Glutamatergic neuron (in vitro differentiated cells): ENCODE results near the gene NDUFV3. TPM values are rescaled to one million over a fixed set of nuclear protein-coding genes. Genes with fewer than 3 reads are reported as not detected.
A peak's percentile ranks its signal among the peaks of the same experiment; 100 is the strongest.
"Not testable (repeated sequence)": the region's sequence is repeated elsewhere in the genome, so short reads cannot be mapped to it uniquely, and the experiment has no call there.

Experiments
- DNase-seq: peaks from one replicate; pipeline ENCODE4 v3.0.0; 2022
- H3K27ac Mint-ChIP-seq: one replicate; pipeline ENCODE4 v1.8.0; 2020; ENCODE audit warnings: mild to moderate bottlenecking, mixed read lengths, inconsistent platforms; ENCODE audit not compliant: unreplicated experiment
- H3K27me3 Mint-ChIP-seq: one replicate; pipeline ENCODE4 v1.8.0; 2020; ENCODE audit warnings: mild to moderate bottlenecking, moderate library complexity, mixed read lengths, inconsistent platforms; ENCODE audit not compliant: unreplicated experiment
- H3K36me3 Mint-ChIP-seq: one replicate; pipeline ENCODE4 v1.8.0; 2020; ENCODE audit warnings: mild to moderate bottlenecking, mixed read lengths, inconsistent platforms; ENCODE audit not compliant: unreplicated experiment
- H3K4me1 Mint-ChIP-seq: one replicate; pipeline ENCODE4 v1.8.0; 2020; ENCODE audit warnings: mild to moderate bottlenecking, low read depth, mixed read lengths, inconsistent platforms; ENCODE audit not compliant: unreplicated experiment
- H3K4me3 Mint-ChIP-seq: one replicate; pipeline ENCODE4 v1.8.0; 2020; ENCODE audit warnings: mild to moderate bottlenecking, mixed read lengths, inconsistent platforms; ENCODE audit not compliant: unreplicated experiment
- H3K9me3 Mint-ChIP-seq: one replicate; pipeline ENCODE4 v1.8.0; 2020; ENCODE audit warnings: mild to moderate bottlenecking, moderate library complexity, mixed read lengths, inconsistent platforms; ENCODE audit not compliant: unreplicated experiment
- total RNA-seq: library from RNA; stranded (reverse); fragmentation: NEBNext Ultra II Directional; extraction: Animal tissue kit (Norgen Biotek cat#: 25700); gene quantifications from one replicate; pipeline ENCODE4 v1.2.1, GENCODE V29; 2021; ENCODE audit not compliant: unreplicated experiment
- TF ChIP-seq, protein P1 (sequence below): fragments of 200-600 bp; sonication (generic); IDR thresholded peaks from one replicate; pipeline ENCODE4 v1.5.0; 2021; ENCODE audit not compliant: partially characterized antibody, unreplicated experiment

The NDUFV3 gene
- total RNA-seq, 1 donor from 2014 or later, result 33.9 TPM

- H3K36me3 Mint-ChIP-seq, result peaks cover 4% of the 10 kb centered on the region
- peak overlapping the region; percentile 97 for H3K27ac Mint-ChIP-seq
- no peak for DNase-seq
- peaks cover 14% of the 10 kb centered on the region for H3K9me3 Mint-ChIP-seq
- TF ChIP-seq, protein P1, sequence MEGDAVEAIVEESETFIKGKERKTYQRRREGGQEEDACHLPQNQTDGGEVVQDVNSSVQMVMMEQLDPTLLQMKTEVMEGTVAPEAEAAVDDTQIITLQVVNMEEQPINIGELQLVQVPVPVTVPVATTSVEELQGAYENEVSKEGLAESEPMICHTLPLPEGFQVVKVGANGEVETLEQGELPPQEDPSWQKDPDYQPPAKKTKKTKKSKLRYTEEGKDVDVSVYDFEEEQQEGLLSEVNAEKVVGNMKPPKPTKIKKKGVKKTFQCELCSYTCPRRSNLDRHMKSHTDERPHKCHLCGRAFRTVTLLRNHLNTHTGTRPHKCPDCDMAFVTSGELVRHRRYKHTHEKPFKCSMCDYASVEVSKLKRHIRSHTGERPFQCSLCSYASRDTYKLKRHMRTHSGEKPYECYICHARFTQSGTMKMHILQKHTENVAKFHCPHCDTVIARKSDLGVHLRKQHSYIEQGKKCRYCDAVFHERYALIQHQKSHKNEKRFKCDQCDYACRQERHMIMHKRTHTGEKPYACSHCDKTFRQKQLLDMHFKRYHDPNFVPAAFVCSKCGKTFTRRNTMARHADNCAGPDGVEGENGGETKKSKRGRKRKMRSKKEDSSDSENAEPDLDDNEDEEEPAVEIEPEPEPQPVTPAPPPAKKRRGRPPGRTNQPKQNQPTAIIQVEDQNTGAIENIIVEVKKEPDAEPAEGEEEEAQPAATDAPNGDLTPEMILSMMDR, result no peak
- H3K27me3 Mint-ChIP-seq, result peaks cover 6% of the 10 kb centered on the region
- H3K4me1 Mint-ChIP-seq, result peaks cover 20% of the 10 kb centered on the region
- H3K4me3 Mint-ChIP-seq, result peak overlapping the region; percentile 46
Measured at GRCh38 chr21:42864815-42865775, 28.0 kb upstream of the NDUFV3 start.

DNA sequence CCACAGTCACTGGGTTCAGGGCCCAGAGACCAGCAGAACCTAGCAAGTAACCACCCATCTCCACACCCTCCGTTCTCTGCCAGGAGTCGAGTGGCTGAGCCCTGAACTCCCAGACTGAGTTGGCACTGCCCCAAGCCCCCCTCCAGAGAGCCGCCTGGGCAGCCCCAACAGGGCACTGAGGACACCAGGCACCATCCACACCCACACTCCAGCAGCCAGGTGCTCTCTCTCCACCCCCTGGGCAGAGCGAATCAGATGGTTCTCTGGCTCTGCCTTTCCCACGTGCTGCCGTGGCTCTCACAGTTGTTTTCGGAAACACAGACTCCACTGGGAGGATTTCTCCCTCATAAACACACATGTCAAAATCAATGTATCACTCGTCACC lies 27.3 kb upstream of the NDUFV3 start:
- Mint-ChIP-seq H3K27me3 (peaks cover 7% of the 10 kb centered on the region), H3K9me3 (peaks cover 13% of the 10 kb centered on the region), H3K36me3 (peaks cover 4% of the 10 kb centered on the region), H3K4me3 (peak overlapping the region; percentile 26), H3K27ac (peak overlapping the region; percentile 97), H3K4me1 (peaks cover 20% of the 10 kb centered on the region)
- DNase-seq, result no peak
- TF ChIP-seq, protein P1, result no peak

DNA sequence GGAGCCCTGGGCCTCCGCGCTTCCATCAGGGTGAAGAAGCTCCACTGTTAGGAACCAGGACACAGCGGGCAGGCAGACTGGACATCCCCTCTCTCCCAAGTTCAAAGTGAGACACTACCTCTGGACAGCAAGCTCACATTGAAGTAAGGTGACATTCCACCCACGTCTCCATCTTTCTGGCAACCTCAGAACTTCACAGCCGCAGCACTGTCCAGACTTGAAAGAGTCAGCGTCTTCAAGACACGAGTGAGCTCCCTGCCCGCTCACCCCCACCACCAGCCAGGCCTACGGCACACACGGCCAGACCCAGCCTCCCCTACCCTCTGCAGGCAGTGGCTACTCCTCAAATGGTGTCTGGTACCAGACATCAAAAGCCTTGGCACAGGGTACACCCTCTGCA lies 24.9 kb upstream of the NDUFV3 start:
- H3K4me3 Mint-ChIP-seq, result no peak overlapping the region
- no peak overlapping the region for H3K27ac Mint-ChIP-seq
- TF ChIP-seq, protein P1, result no peak
- peaks cover 20% of the 10 kb centered on the region for H3K4me1 Mint-ChIP-seq
- DNase-seq, result no peak
- peaks cover under 1% of the 10 kb centered on the region for H3K36me3 Mint-ChIP-seq
- H3K9me3 Mint-ChIP-seq, result peaks cover 14% of the 10 kb centered on the region
- peaks cover 5% of the 10 kb centered on the region for H3K27me3 Mint-ChIP-seq

GRCh38 chr21:42873096-42873495 lies 20.0 kb upstream of the NDUFV3 start:
- no peaks in the 10 kb centered on the region for H3K36me3 Mint-ChIP-seq
- no peak overlapping the region for H3K27ac Mint-ChIP-seq
- H3K4me1 Mint-ChIP-seq, result peaks cover 2% of the 10 kb centered on the region
- no peak overlapping the region for H3K4me3 Mint-ChIP-seq
- TF ChIP-seq, protein P1, result no peak
- no peak for DNase-seq
- peaks cover 3% of the 10 kb centered on the region for H3K27me3 Mint-ChIP-seq
- H3K9me3 Mint-ChIP-seq, result peaks cover 4% of the 10 kb centered on the region

DNA sequence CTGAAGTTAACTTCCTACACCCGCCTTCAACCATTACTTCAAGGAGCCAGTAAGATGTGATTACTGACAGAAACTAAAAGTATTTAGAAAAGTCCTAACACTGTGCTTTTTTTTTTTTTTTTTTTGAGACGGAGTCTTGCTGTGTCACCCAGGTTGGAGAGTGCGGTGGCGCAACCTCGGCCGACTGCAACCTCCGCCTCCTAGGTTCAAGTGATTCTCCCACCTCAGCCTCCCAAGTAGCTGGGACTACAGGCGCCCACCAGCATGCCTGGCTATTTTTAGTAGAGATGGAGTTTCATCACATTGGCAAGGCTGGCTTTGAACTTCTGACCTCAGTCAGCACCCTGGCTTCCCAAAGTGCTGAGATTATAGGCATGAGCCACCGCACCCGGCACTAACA lies 17.3 kb upstream of the NDUFV3 start:
- H3K27me3 Mint-ChIP-seq, H3K4me3 Mint-ChIP-seq, DNase-seq, H3K36me3 Mint-ChIP-seq, H3K27ac Mint-ChIP-seq: not testable (repeated sequence)
- Mint-ChIP-seq H3K9me3 (peaks cover 11% of the 10 kb centered on the region), H3K4me1 (peaks cover 12% of the 10 kb centered on the region)
